ACHN (cell line): ENCODE results near the gene TGFBR3.

Source experiments
- DNase-seq: peaks from one replicate; pipeline ENCODE4 v3.0.0-alpha.2; 2015
- in situ Hi-C: cut with HindIII; loops from 2 replicates; pipeline ENCODE4 v1.10.0; 2017; ENCODE audit warnings: low sequenced_read_pairs, low pct_ligation_motif_present, low pct_unique_long_range_greater_than_20kb

Gene TGFBR3

GRCh38 chr1:91831132-91831930 is 54.6 kb downstream of the TGFBR3 start:
- in situ Hi-C loops = no loop called here
- DNase-seq = no peak

- in situ Hi-C loops = no loop called here
- peak; percentile 66 for DNase-seq
These were observed 55.5 kb downstream of the TGFBR3 start for GRCh38 chr1:91830242-91831131.

- no peak for DNase-seq
- in situ Hi-C loops = no loop called here
These were observed 56.4 kb downstream of the TGFBR3 start for GRCh38 chr1:91829293-91830153.

DNA sequence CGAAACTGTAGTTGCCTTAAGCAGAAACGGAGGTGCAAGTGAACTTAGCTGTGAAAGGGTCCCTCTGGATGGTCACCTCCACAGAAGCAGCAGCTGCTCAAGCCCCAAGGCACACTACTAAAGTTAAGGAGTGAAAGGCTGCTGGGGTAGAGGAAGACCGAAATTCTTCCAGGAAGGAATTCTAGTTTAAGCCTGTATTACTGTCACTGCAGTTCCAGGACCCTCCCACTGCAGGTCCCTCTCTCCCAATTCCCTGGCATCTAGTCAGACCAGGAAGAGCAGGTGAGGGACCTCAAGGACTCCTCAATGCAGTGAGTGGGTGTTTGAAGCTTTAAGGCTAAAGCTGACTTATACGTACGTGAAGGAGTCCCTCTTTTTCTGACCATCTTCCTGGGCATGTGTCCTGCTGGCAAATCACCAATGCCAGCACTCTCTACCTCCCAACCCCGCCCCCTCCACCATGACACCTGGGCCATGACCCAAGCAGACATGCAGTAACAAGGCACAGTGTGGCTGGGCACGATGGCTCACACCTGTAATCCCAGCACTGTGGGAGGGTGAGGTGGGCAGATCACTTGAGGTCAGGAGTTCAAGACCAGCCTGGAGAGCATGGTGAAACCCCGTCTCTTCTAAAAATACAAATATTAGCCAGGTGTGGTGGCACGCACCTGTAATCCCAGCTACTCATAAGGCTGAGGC is 57.2 kb downstream of the TGFBR3 start:
- no peak for DNase-seq
- in situ Hi-C loops = no loop called here

- in situ Hi-C loops = no loop called here
- peak; percentile 79 for DNase-seq
These were observed 58.3 kb downstream of the TGFBR3 start for GRCh38 chr1:91827459-91828321.

DNA sequence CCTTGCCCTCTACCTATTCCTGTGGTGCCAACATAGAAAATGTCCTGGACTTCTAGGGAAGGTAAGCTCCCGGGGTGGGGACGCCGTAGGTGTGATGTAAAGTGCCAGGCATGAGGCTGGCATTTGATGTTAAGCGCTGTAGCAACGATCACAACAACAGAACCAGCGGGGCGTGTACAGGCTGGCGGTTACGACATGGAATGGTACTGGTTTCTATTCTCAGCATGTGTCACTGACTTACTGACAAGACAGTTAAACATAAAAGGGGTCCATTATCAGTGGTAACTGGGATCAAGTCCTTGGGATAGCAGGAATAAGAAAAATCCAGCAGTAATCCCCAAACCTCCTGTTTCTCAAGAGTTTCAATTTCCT is 58.9 kb downstream of the TGFBR3 start:
- DNase-seq = peak; percentile 76
- in situ Hi-C loops = no loop called here

DNA sequence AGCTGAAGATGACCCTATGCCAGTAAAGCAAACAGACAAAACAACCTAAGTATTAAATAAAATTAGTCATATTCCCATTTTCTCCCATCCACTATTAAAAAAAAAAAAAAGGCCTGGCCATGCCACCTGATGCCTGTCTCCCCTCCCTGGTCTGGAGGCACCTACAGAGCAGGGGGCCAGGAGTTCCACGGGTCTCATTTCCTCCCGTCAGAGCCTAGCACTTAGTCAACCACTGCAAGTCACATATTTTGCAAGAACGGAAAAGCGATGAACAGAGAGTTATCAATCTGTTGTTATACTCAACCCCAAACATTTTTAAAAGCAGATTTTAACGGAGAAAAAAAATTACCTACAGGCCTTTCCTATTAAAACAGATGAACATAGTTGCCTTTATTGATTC is 59.3 kb downstream of the TGFBR3 start:
- in situ Hi-C loops = no loop called here
- DNase-seq = no peak

DNA sequence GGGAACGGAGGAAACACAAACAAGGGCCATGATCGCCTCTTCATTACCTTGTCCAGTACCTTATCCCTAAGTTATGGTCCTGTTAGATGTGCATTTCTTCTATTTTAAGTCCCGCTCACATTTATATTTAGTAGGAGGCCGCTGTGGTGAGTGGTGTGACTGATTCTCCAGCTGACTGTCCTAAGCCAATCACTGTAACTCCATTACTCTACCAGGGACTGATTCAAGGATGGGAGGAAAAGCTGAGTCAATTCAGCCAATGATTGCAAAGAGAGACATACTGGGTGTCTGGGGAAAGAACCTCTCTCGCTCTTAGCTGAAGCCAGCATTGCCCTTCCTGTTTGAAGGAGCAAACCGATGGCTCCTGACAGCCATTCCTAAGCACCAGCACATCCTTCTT is 59.7 kb downstream of the TGFBR3 start:
- in situ Hi-C loops = no loop called here
- no peak for DNase-seq

DNA sequence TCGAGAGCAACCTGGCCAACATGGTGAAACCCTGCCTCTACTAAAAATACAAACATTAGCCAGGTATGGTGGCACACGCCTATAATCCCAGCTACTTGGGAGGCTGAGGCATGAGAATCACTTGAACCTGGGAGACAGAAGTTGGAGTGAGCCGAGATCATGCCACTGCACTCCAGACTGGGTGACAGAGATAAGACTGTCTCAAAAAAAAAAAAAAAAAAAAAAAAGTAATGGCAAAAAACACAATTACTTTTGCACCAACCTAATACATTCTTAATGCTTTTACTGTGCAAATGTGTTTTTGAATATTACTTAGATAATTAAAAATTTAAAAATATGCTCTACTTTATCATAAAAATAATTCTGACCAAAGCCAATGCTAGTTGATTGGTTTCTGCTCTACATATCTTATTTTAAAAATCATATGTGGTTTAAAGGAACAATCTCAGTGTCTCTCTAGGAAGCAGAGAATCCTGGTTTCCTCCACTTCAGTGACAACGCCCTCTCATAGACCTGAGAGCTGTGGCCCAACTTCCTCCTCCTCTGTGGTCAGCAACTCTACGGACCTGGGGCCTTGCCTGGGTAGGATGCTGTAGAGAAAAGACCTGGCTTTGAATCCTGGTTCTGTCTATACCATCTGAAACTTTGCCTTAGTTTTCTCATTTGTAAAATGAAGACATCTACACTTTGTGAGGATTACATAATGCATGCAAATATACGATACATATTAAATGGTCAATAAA is 64.7 kb downstream of the TGFBR3 start:
- in situ Hi-C loops = no loop called here
- DNase-seq = no peak

GRCh38 chr1:91819038-91819788 is 66.7 kb downstream of the TGFBR3 start:
- in situ Hi-C loops = no loop called here
- no peak for DNase-seq

- no peak for DNase-seq
- in situ Hi-C loops = no loop called here
These were observed 67.3 kb downstream of the TGFBR3 start for GRCh38 chr1:91818713-91818975.

GRCh38 chr1:91817211-91817905 is 68.6 kb downstream of the TGFBR3 start:
- DNase-seq = no peak

GRCh38 chr1:91816031-91816430 is 69.9 kb downstream of the TGFBR3 start:
- in situ Hi-C loops = no loop called here
- DNase-seq = no peak

More at GRCh38 chr1:91817211-91817905, 68.6 kb downstream of the TGFBR3 start:
- in situ Hi-C loops = no loop called here

- no peak for DNase-seq
- in situ Hi-C loops = no loop called here
These were observed 71.5 kb downstream of the TGFBR3 start for GRCh38 chr1:91814448-91814847.

DNA sequence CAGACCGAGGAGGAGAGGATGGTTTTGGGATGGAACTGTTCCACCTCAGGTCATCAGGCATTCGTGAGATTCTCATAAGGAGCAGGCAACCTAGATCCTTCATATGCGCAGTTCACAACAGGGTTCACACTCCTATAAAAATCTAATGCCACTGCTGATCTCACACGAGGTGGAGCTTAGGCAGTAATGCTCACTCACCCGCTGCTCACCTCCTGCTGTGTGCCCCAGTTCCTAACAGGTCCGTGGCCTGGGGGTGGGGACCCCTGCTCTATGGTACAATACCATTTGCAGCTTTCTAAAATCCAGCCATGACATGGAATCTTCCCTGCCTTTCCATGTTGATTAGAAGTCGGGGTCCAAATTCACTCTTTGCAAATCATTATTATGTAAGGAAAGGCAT is 72.1 kb downstream of the TGFBR3 start:
- in situ Hi-C loops = no loop called here
- no peak for DNase-seq
